ENCODE measurements around the gene FAM25A. TPM values are rescaled to one million over a fixed set of nuclear protein-coding genes. Genes with fewer than 3 reads are reported as not detected.
"Not testable (repeated sequence)": the region's sequence is repeated elsewhere in the genome, so short reads cannot be mapped to it uniquely, and the experiment has no call there.

Gene FAM25A
- total RNA-seq, 1 donor from 2014 or later, result not detected

- not testable (repeated sequence) for H3K36me3 ChIP-seq (ENCODE audit: control insufficient read depth in 3 of 3, insufficient read depth in 3 of 3, low read length in 3 of 3); H3K4me1 ChIP-seq (ENCODE audit: control insufficient read depth in 3 of 3, insufficient read depth in 3 of 3, low read length in 3 of 3); H3K9me3 ChIP-seq (ENCODE audit: control insufficient read depth in 3 of 3, low read length in 3 of 3); H3K9ac ChIP-seq (ENCODE audit: low read depth in 1 of 3, low read length in 3 of 3); H3K27me3 ChIP-seq (ENCODE audit: control insufficient read depth in 3 of 3, insufficient read depth in 3 of 3, low read length in 3 of 3); H3K27ac ChIP-seq (ENCODE audit: low read depth, low read length); H3K4me3 ChIP-seq (ENCODE audit: low read length in 3 of 3)
Observed at GRCh38 chr10:87008303-87008702, 11.8 kb upstream of the FAM25A start.

DNA sequence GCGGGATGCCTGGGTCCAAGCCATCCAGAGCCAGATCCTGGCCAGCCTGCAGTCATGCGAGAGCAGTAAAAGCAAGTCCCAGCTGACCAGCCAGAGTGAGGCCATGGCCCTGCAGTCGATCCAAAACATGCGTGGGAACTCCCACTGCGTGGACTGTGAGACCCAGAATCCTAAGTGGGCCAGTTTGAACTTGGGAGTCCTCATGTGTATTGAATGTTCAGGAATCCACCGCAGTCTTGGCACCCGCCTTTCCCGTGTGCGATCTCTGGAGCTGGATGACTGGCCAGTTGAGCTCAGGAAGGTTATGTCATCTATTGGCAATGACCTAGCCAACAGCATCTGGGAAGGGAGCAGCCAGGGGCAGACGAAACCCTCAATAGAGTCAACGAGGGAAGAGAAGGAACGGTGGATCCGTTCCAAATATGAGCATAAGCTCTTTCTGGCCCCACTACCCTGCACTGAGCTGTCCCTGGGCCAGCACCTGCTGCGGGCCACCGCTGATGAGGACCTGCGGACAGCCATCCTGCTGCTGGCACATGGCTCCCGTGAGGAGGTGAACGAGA, 10.9 kb upstream of the FAM25A start:
- not testable (repeated sequence) for H3K9ac ChIP-seq (ENCODE audit: low read depth in 1 of 3, low read length in 3 of 3); H3K4me3 ChIP-seq (ENCODE audit: low read length in 3 of 3); H3K9me3 ChIP-seq (ENCODE audit: control insufficient read depth in 3 of 3, low read length in 3 of 3); H3K4me1 ChIP-seq (ENCODE audit: control insufficient read depth in 3 of 3, insufficient read depth in 3 of 3, low read length in 3 of 3); H3K36me3 ChIP-seq (ENCODE audit: control insufficient read depth in 3 of 3, insufficient read depth in 3 of 3, low read length in 3 of 3); H3K27ac ChIP-seq (ENCODE audit: low read depth, low read length); H3K27me3 ChIP-seq (ENCODE audit: control insufficient read depth in 3 of 3, insufficient read depth in 3 of 3, low read length in 3 of 3)

- not testable (repeated sequence) for H3K9ac ChIP-seq (ENCODE audit: low read depth in 1 of 3, low read length in 3 of 3); H3K4me1 ChIP-seq (ENCODE audit: control insufficient read depth in 3 of 3, insufficient read depth in 3 of 3, low read length in 3 of 3); H3K9me3 ChIP-seq (ENCODE audit: control insufficient read depth in 3 of 3, low read length in 3 of 3); H3K36me3 ChIP-seq (ENCODE audit: control insufficient read depth in 3 of 3, insufficient read depth in 3 of 3, low read length in 3 of 3); H3K4me3 ChIP-seq (ENCODE audit: low read length in 3 of 3); H3K27ac ChIP-seq (ENCODE audit: low read depth, low read length); H3K27me3 ChIP-seq (ENCODE audit: control insufficient read depth in 3 of 3, insufficient read depth in 3 of 3, low read length in 3 of 3)
Observed at GRCh38 chr10:87013528-87013927, 6.6 kb upstream of the FAM25A start.

DNA sequence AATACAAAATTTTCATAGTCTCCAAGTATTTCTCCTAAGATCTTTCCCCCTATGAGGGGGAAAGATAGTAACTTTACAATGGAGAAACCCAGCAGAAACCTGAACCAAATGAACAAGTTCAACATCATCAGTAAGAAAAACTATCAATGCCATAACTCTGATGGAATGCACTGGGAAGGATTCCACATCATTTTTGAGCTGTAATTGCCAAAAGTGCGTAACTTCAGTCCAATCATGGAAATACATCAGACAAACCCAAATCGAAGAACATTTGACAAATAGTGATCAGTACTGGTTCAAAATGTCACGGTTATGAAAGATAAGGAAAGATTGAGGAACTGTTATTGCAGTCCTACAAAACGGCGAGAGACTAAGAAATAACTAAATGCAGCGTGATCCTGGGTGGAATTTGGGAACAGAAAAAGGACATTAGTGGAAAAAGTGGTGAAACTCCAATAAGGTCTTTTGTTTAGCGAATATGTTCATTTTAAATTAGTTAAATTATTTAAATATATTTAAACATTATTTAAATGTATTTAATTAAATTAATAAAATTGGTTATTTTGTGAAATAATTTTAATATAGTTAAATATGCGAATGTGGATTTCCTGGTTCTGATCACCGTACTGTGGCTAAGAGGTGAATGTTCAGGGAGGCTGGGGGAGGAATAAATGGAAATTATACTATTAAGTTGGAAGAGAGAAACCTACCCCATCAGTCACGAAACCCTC, 4.9 kb upstream of the FAM25A start:
- H3K4me3 ChIP-seq (ENCODE audit: low read length in 3 of 3); H3K27me3 ChIP-seq (ENCODE audit: control insufficient read depth in 3 of 3, insufficient read depth in 3 of 3, low read length in 3 of 3); H3K4me1 ChIP-seq (ENCODE audit: control insufficient read depth in 3 of 3, insufficient read depth in 3 of 3, low read length in 3 of 3); H3K9ac ChIP-seq (ENCODE audit: low read depth in 1 of 3, low read length in 3 of 3); H3K36me3 ChIP-seq (ENCODE audit: control insufficient read depth in 3 of 3, insufficient read depth in 3 of 3, low read length in 3 of 3); H3K27ac ChIP-seq (ENCODE audit: low read depth, low read length); H3K9me3 ChIP-seq (ENCODE audit: control insufficient read depth in 3 of 3, low read length in 3 of 3): not testable (repeated sequence)

DNA sequence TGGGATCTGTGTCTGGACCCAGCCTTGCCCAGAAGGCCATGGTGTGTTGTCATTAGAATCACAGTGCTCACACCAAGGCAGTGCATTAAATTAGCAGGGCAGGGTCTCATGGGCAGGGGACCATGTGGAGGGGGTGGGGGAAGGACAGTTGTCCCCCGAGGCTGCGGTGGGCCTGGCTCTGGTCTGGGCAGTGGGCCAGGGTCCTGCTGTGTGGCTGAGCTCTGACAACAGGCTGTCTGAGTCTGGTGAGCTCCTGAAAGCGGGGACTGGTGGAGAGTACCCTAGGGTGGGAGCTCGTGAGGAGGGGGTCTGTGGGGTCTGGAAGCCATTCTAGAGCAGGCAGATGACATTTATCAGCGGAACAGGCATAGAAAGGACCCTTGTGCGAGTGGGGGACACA, 2.0 kb upstream of the FAM25A start:
- H3K36me3 ChIP-seq (ENCODE audit: control insufficient read depth in 3 of 3, insufficient read depth in 3 of 3, low read length in 3 of 3); H3K9me3 ChIP-seq (ENCODE audit: control insufficient read depth in 3 of 3, low read length in 3 of 3); H3K27me3 ChIP-seq (ENCODE audit: control insufficient read depth in 3 of 3, insufficient read depth in 3 of 3, low read length in 3 of 3); H3K4me1 ChIP-seq (ENCODE audit: control insufficient read depth in 3 of 3, insufficient read depth in 3 of 3, low read length in 3 of 3); H3K27ac ChIP-seq (ENCODE audit: low read depth, low read length); H3K9ac ChIP-seq (ENCODE audit: low read depth in 1 of 3, low read length in 3 of 3); H3K4me3 ChIP-seq (ENCODE audit: low read length in 3 of 3): not testable (repeated sequence)

DNA sequence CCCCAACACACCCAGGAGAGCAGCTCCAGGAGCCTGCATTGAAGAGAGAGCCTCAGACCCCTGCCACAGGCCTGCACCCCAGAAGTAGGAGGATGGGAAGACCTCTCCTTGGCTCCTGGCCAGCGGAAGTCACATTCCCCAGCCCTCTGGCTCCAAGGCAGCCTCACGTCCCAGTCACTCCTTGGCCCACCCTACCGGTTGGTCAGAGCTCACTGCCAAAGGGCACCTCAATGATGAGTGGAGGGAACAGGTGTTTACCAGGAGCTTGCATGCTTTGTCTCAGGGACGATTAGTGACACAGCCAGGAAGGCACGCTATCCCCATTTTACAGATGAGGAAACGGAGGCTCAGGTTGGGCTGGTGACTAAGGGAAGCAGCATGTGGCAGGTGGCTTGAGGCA, 1.0 kb upstream of the FAM25A start:
- not testable (repeated sequence) for H3K4me3 ChIP-seq (ENCODE audit: low read length in 3 of 3); H3K36me3 ChIP-seq (ENCODE audit: control insufficient read depth in 3 of 3, insufficient read depth in 3 of 3, low read length in 3 of 3); H3K9ac ChIP-seq (ENCODE audit: low read depth in 1 of 3, low read length in 3 of 3); H3K27me3 ChIP-seq (ENCODE audit: control insufficient read depth in 3 of 3, insufficient read depth in 3 of 3, low read length in 3 of 3); H3K27ac ChIP-seq (ENCODE audit: low read depth, low read length); H3K9me3 ChIP-seq (ENCODE audit: control insufficient read depth in 3 of 3, low read length in 3 of 3); H3K4me1 ChIP-seq (ENCODE audit: control insufficient read depth in 3 of 3, insufficient read depth in 3 of 3, low read length in 3 of 3)

- H3K27ac ChIP-seq (ENCODE audit: low read depth, low read length); H3K36me3 ChIP-seq (ENCODE audit: control insufficient read depth in 3 of 3, insufficient read depth in 3 of 3, low read length in 3 of 3); H3K27me3 ChIP-seq (ENCODE audit: control insufficient read depth in 3 of 3, insufficient read depth in 3 of 3, low read length in 3 of 3); H3K9ac ChIP-seq (ENCODE audit: low read depth in 1 of 3, low read length in 3 of 3); H3K9me3 ChIP-seq (ENCODE audit: control insufficient read depth in 3 of 3, low read length in 3 of 3); H3K4me3 ChIP-seq (ENCODE audit: low read length in 3 of 3); H3K4me1 ChIP-seq (ENCODE audit: control insufficient read depth in 3 of 3, insufficient read depth in 3 of 3, low read length in 3 of 3): not testable (repeated sequence)
Observed at GRCh38 chr10:87019504-87019903, 590 bp upstream of the FAM25A start.

DNA sequence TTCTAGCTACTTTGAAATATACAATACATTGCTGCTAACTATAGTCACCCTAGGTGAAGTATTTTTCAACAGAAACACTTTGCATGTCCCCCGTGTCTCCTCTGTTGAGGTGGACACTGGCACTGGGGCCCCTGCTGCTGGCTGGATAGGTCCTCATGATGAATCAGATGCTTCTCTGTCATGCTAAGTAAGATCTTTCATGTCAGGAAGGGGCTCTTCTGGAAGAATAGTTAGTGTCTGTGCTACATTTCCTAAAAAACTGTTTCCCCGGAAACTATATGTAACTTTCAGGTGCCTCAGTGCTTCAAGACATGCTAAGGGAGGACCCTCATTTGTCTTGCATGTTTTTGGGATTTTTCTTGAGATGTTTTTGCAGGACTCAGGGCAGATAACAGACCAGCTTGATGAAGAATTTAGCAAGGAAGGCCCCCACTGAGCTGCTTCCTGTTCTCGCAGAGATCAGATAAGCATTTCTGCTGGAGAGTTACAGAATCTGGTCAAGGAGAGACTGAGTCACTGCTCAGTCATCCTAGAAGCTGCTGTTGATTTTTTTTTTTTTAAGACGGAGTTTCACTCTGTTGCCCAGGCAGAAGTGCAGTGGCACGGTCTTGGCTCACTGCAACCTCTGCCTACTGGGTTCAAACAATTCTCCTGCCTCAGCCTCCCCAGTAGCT, 5.3 kb downstream of the FAM25A start:
- H3K27ac ChIP-seq (ENCODE audit: low read depth, low read length); H3K4me1 ChIP-seq (ENCODE audit: control insufficient read depth in 3 of 3, insufficient read depth in 3 of 3, low read length in 3 of 3); H3K9me3 ChIP-seq (ENCODE audit: control insufficient read depth in 3 of 3, low read length in 3 of 3); H3K27me3 ChIP-seq (ENCODE audit: control insufficient read depth in 3 of 3, insufficient read depth in 3 of 3, low read length in 3 of 3); H3K36me3 ChIP-seq (ENCODE audit: control insufficient read depth in 3 of 3, insufficient read depth in 3 of 3, low read length in 3 of 3); H3K9ac ChIP-seq (ENCODE audit: low read depth in 1 of 3, low read length in 3 of 3); H3K4me3 ChIP-seq (ENCODE audit: low read length in 3 of 3): not testable (repeated sequence)

GRCh38 chr10:87026747-87027508, 6.8 kb downstream of the FAM25A start:
- H3K4me1 ChIP-seq (ENCODE audit: control insufficient read depth in 3 of 3, insufficient read depth in 3 of 3, low read length in 3 of 3); H3K4me3 ChIP-seq (ENCODE audit: low read length in 3 of 3); H3K9ac ChIP-seq (ENCODE audit: low read depth in 1 of 3, low read length in 3 of 3); H3K27ac ChIP-seq (ENCODE audit: low read depth, low read length); H3K36me3 ChIP-seq (ENCODE audit: control insufficient read depth in 3 of 3, insufficient read depth in 3 of 3, low read length in 3 of 3); H3K27me3 ChIP-seq (ENCODE audit: control insufficient read depth in 3 of 3, insufficient read depth in 3 of 3, low read length in 3 of 3); H3K9me3 ChIP-seq (ENCODE audit: control insufficient read depth in 3 of 3, low read length in 3 of 3): not testable (repeated sequence)

DNA sequence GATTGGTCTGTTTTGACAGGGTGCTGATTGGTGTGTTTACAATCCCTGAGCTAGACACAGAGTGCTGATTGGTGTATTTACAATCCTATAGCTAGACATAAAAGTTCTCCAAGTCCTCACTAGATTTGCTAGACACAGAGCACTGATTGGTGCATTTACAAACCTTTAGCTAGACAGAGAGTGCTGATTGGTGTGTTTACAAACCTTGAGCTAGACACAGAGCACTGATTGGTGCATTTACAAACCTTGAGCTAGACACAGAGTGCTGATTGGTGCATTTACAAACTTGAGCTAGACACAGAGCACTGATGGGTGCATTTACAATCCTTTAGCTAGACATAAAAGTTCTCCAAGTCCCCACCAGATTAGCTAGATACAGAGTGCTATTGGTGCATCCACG, 10.3 kb downstream of the FAM25A start:
- not testable (repeated sequence) for H3K36me3 ChIP-seq (ENCODE audit: control insufficient read depth in 3 of 3, insufficient read depth in 3 of 3, low read length in 3 of 3); H3K9me3 ChIP-seq (ENCODE audit: control insufficient read depth in 3 of 3, low read length in 3 of 3); H3K9ac ChIP-seq (ENCODE audit: low read depth in 1 of 3, low read length in 3 of 3); H3K27me3 ChIP-seq (ENCODE audit: control insufficient read depth in 3 of 3, insufficient read depth in 3 of 3, low read length in 3 of 3); H3K4me3 ChIP-seq (ENCODE audit: low read length in 3 of 3); H3K27ac ChIP-seq (ENCODE audit: low read depth, low read length); H3K4me1 ChIP-seq (ENCODE audit: control insufficient read depth in 3 of 3, insufficient read depth in 3 of 3, low read length in 3 of 3)
